Measurements from ENCODE around the gene ANKRD34A.

- TF ChIP-seq ZNF785 (tag by site-specific recombination; IDR thresholded peaks at IDR 0.05) (no peak), CTCF (tag by site-specific recombination; IDR thresholded peaks at IDR 0.05) (no peak), PRDM1 (tag by site-specific recombination; IDR thresholded peaks at IDR 0.05) (no peak), TRIM28 (IDR thresholded peaks at IDR 0.05; ENCODE audit: borderline replicate concordance, low read length) (no peak), ZNF571 (tag by site-specific recombination; IDR thresholded peaks at IDR 0.05) (no peak), ATF2 (tag by site-specific recombination; IDR thresholded peaks at IDR 0.05; ENCODE audit: low read depth) (no peak)
Observed at GRCh38 chr1:145979746-145980456, 15.5 kb upstream of the ANKRD34A start.
